Measurements from ENCODE around the gene HJURP.

Gene HJURP

GRCh38 chr2:233845301-233846060 is 8.9 kb downstream of the HJURP start:
- no peak for DNase-seq
- ChIA-PET CTCF (no interaction called here), POLR2A (no interaction called here)
- Histone ChIP-seq H3K27me3 (replicated peaks in 2 of 5; ENCODE audit: control insufficient read depth in 4 of 5, insufficient read depth in 5 of 5, low read length in 4 of 5) (no peaks in the 10 kb centered on the region), H3K27ac (ENCODE audit: insufficient read depth in 1 of 2, low read depth in 1 of 2, low read length in 2 of 2, poor library complexity in 1 of 2, severe bottlenecking in 2 of 2) (no peak overlapping the region), H3K4me3 (ENCODE audit: control insufficient read depth in 1 of 7, extremely low read depth in 1 of 7, insufficient read depth in 4 of 7, low read depth in 2 of 7, low read length in 6 of 7) (no peak overlapping the region), H3K4me1 (ENCODE audit: control extremely low read depth in 1 of 4, control insufficient read depth in 4 of 4, insufficient read depth in 4 of 4, low read length in 3 of 4) (no peaks in the 10 kb centered on the region), H3K36me3 (ENCODE audit: control insufficient read depth in 4 of 4, insufficient read depth in 4 of 4, low read length in 3 of 4) (peaks cover 30 to 96% (median 62%) of the 10 kb centered on the region in 4 experiments), H3K9me3 (ENCODE audit: control extremely low read depth in 1 of 5, control insufficient read depth in 4 of 5, insufficient read depth in 2 of 5, low read depth in 1 of 5, low read length in 4 of 5) (no peaks in the 10 kb centered on the region)
- WGBS (ENCODE audit: insufficient coverage): no CpG with 5 or more reads among the region's 1 CpG

GRCh38 chr2:233844836-233845235 is 9.5 kb downstream of the HJURP start:
- ChIA-PET CTCF (interaction anchor here (1.5 kb wide), 1 partner anchor 12 kb away, joined by 7 read pairs; no protein-coding TSS in a partner anchor), POLR2A (no interaction called here)
- no peak for DNase-seq
- H3K4me1 ChIP-seq (ENCODE audit: control extremely low read depth in 1 of 4, control insufficient read depth in 4 of 4, insufficient read depth in 4 of 4, low read length in 3 of 4): no peaks in the 10 kb centered on the region
- H3K27ac ChIP-seq (ENCODE audit: insufficient read depth in 1 of 2, low read depth in 1 of 2, low read length in 2 of 2, poor library complexity in 1 of 2, severe bottlenecking in 2 of 2): no peak overlapping the region
- H3K27me3 ChIP-seq (replicated peaks in 2 of 5; ENCODE audit: control insufficient read depth in 4 of 5, insufficient read depth in 5 of 5, low read length in 4 of 5): no peaks in the 10 kb centered on the region
- H3K4me3 ChIP-seq (ENCODE audit: control insufficient read depth in 1 of 7, extremely low read depth in 1 of 7, insufficient read depth in 4 of 7, low read depth in 2 of 7, low read length in 6 of 7): no peak overlapping the region
- peaks cover 32 to 97% (median 63%) of the 10 kb centered on the region in 4 experiments for H3K36me3 ChIP-seq (ENCODE audit: control insufficient read depth in 4 of 4, insufficient read depth in 4 of 4, low read length in 3 of 4)
- no peaks in the 10 kb centered on the region for H3K9me3 ChIP-seq (ENCODE audit: control extremely low read depth in 1 of 5, control insufficient read depth in 4 of 5, insufficient read depth in 2 of 5, low read depth in 1 of 5, low read length in 4 of 5)
- WGBS (ENCODE audit: insufficient coverage): 100% methylated on average over 1 of the region's 3 CpGs

GRCh38 chr2:233844064-233844807 is 10.1 kb downstream of the HJURP start:
- H3K36me3 ChIP-seq (ENCODE audit: control insufficient read depth in 4 of 4, insufficient read depth in 4 of 4, low read length in 3 of 4): peaks cover 29 to 97% (median 64%) of the 10 kb centered on the region in 4 experiments
- ChIA-PET CTCF (interaction anchor here (1.5 kb wide), 1 partner anchor 13 kb away, joined by 7 read pairs; no protein-coding TSS in a partner anchor), POLR2A (no interaction called here)
- H3K9me3 ChIP-seq (ENCODE audit: control extremely low read depth in 1 of 5, control insufficient read depth in 4 of 5, insufficient read depth in 2 of 5, low read depth in 1 of 5, low read length in 4 of 5): no peaks in the 10 kb centered on the region
- H3K27me3 ChIP-seq (replicated peaks in 2 of 5; ENCODE audit: control insufficient read depth in 4 of 5, insufficient read depth in 5 of 5, low read length in 4 of 5): no peaks in the 10 kb centered on the region
- no peak for DNase-seq
- no peak overlapping the region for H3K27ac ChIP-seq (ENCODE audit: insufficient read depth in 1 of 2, low read depth in 1 of 2, low read length in 2 of 2, poor library complexity in 1 of 2, severe bottlenecking in 2 of 2)
- H3K4me3 ChIP-seq (ENCODE audit: control insufficient read depth in 1 of 7, extremely low read depth in 1 of 7, insufficient read depth in 4 of 7, low read depth in 2 of 7, low read length in 6 of 7): no peak overlapping the region
- H3K4me1 ChIP-seq (ENCODE audit: control extremely low read depth in 1 of 4, control insufficient read depth in 4 of 4, insufficient read depth in 4 of 4, low read length in 3 of 4): no peaks in the 10 kb centered on the region
- 97% methylated on average over 19 of the region's 19 CpGs for WGBS (ENCODE audit: insufficient coverage)

GRCh38 chr2:233841183-233841582 is 13.2 kb downstream of the HJURP start:
- ChIA-PET POLR2A (no interaction called here), CTCF (interaction anchor here (2.2 kb wide), 1 partner anchor 16 kb away, joined by 5 read pairs; no protein-coding TSS in a partner anchor)
- 98% methylated on average over 8 of the region's 11 CpGs for WGBS (ENCODE audit: insufficient coverage)
- Histone ChIP-seq H3K4me3 (ENCODE audit: control insufficient read depth in 1 of 7, extremely low read depth in 1 of 7, insufficient read depth in 4 of 7, low read depth in 2 of 7, low read length in 6 of 7) (no peak overlapping the region), H3K9me3 (ENCODE audit: control extremely low read depth in 1 of 5, control insufficient read depth in 4 of 5, insufficient read depth in 2 of 5, low read depth in 1 of 5, low read length in 4 of 5) (no peaks in the 10 kb centered on the region), H3K4me1 (ENCODE audit: control extremely low read depth in 1 of 4, control insufficient read depth in 4 of 4, insufficient read depth in 4 of 4, low read length in 3 of 4) (no peaks in the 10 kb centered on the region), H3K36me3 (ENCODE audit: control insufficient read depth in 4 of 4, insufficient read depth in 4 of 4, low read length in 3 of 4) (peaks cover 31 to 95% (median 63%) of the 10 kb centered on the region in 4 experiments), H3K27ac (ENCODE audit: insufficient read depth in 1 of 2, low read depth in 1 of 2, low read length in 2 of 2, poor library complexity in 1 of 2, severe bottlenecking in 2 of 2) (no peak overlapping the region), H3K27me3 (replicated peaks in 2 of 5; ENCODE audit: control insufficient read depth in 4 of 5, insufficient read depth in 5 of 5, low read length in 4 of 5) (no peaks in the 10 kb centered on the region)
- DNase-seq: no peak

- Histone ChIP-seq H3K27me3 (replicated peaks in 2 of 5; ENCODE audit: control insufficient read depth in 4 of 5, insufficient read depth in 5 of 5, low read length in 4 of 5) (no peaks in the 10 kb centered on the region), H3K36me3 (ENCODE audit: control insufficient read depth in 4 of 4, insufficient read depth in 4 of 4, low read length in 3 of 4) (peaks cover 33 to 95% (median 65%) of the 10 kb centered on the region in 4 experiments), H3K27ac (ENCODE audit: insufficient read depth in 1 of 2, low read depth in 1 of 2, low read length in 2 of 2, poor library complexity in 1 of 2, severe bottlenecking in 2 of 2) (no peak overlapping the region), H3K9me3 (ENCODE audit: control extremely low read depth in 1 of 5, control insufficient read depth in 4 of 5, insufficient read depth in 2 of 5, low read depth in 1 of 5, low read length in 4 of 5) (no peaks in the 10 kb centered on the region), H3K4me1 (ENCODE audit: control extremely low read depth in 1 of 4, control insufficient read depth in 4 of 4, insufficient read depth in 4 of 4, low read length in 3 of 4) (no peaks in the 10 kb centered on the region), H3K4me3 (ENCODE audit: control insufficient read depth in 1 of 7, extremely low read depth in 1 of 7, insufficient read depth in 4 of 7, low read depth in 2 of 7, low read length in 6 of 7) (no peak overlapping the region)
- ChIA-PET POLR2A (no interaction called here), CTCF (no interaction called here)
- WGBS (ENCODE audit: insufficient coverage): 94% methylated on average over 7 of the region's 9 CpGs
- no peak for DNase-seq
These were observed 13.8 kb downstream of the HJURP start for GRCh38 chr2:233840520-233840919.

- Histone ChIP-seq H3K27me3 (replicated peaks in 2 of 5; ENCODE audit: control insufficient read depth in 4 of 5, insufficient read depth in 5 of 5, low read length in 4 of 5) (no peaks in the 10 kb centered on the region), H3K36me3 (ENCODE audit: control insufficient read depth in 4 of 4, insufficient read depth in 4 of 4, low read length in 3 of 4) (peaks cover 29 to 94% (median 63%) of the 10 kb centered on the region in 4 experiments), H3K4me3 (ENCODE audit: control insufficient read depth in 1 of 7, extremely low read depth in 1 of 7, insufficient read depth in 4 of 7, low read depth in 2 of 7, low read length in 6 of 7) (no peak overlapping the region), H3K4me1 (ENCODE audit: control extremely low read depth in 1 of 4, control insufficient read depth in 4 of 4, insufficient read depth in 4 of 4, low read length in 3 of 4) (no peaks in the 10 kb centered on the region), H3K9me3 (ENCODE audit: control extremely low read depth in 1 of 5, control insufficient read depth in 4 of 5, insufficient read depth in 2 of 5, low read depth in 1 of 5, low read length in 4 of 5) (no peaks in the 10 kb centered on the region), H3K27ac (ENCODE audit: insufficient read depth in 1 of 2, low read depth in 1 of 2, low read length in 2 of 2, poor library complexity in 1 of 2, severe bottlenecking in 2 of 2) (no peak overlapping the region)
- WGBS (ENCODE audit: insufficient coverage): 98% methylated on average over 8 of the region's 10 CpGs
- ChIA-PET CTCF (no interaction called here), POLR2A (no interaction called here)
- DNase-seq: no peak
These were observed 14.9 kb downstream of the HJURP start for GRCh38 chr2:233839447-233839820.
